ENCODE measurements around the gene PKN2. TPM values are rescaled to one million over a fixed set of nuclear protein-coding genes. Genes with fewer than 3 reads are reported as not detected.

PKN2 gene
- total RNA-seq, 1 donor from 2014 or later: 23.9 TPM

DNA sequence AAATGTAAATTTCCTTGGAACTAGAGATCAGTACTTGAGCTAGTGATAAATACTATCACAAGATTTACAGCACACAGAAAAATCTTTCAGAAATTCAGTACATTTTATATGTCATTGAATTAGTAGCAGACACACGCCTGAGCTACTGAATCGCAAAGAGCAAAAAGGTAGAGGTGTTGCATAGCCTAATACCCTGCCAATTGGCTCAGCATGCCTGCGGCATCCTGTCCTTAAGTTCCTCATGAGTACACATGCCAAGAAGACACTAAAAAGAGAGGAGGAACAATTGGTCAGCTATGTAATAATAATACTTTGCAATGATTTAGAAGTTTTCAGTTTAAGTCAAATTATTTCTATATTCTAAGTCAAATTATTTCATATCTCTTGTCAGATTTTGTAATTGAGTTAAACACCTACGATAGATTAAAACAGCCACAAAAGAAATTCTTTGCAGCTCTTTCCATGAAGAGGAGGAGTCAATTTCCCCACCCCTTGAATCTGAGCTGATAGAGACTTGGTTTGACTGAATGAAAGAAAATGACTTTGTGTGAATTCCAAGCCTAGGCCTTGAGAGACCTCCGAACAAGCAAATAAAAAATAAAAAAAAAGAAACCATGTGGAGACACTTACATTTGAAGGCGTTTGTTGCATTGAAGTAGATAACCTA is 36.2 kb upstream of the PKN2 start:
- no peak for DNase-seq (ENCODE audit: low read depth)
- no peak overlapping the region for H3K4me3 ChIP-seq (ENCODE audit: low read depth, low read length)
- TF ChIP-seq, protein P1, sequence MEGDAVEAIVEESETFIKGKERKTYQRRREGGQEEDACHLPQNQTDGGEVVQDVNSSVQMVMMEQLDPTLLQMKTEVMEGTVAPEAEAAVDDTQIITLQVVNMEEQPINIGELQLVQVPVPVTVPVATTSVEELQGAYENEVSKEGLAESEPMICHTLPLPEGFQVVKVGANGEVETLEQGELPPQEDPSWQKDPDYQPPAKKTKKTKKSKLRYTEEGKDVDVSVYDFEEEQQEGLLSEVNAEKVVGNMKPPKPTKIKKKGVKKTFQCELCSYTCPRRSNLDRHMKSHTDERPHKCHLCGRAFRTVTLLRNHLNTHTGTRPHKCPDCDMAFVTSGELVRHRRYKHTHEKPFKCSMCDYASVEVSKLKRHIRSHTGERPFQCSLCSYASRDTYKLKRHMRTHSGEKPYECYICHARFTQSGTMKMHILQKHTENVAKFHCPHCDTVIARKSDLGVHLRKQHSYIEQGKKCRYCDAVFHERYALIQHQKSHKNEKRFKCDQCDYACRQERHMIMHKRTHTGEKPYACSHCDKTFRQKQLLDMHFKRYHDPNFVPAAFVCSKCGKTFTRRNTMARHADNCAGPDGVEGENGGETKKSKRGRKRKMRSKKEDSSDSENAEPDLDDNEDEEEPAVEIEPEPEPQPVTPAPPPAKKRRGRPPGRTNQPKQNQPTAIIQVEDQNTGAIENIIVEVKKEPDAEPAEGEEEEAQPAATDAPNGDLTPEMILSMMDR (conservative IDR thresholded peaks at IDR 0.05; ENCODE audit: low read depth, low read length): no peak

DNA sequence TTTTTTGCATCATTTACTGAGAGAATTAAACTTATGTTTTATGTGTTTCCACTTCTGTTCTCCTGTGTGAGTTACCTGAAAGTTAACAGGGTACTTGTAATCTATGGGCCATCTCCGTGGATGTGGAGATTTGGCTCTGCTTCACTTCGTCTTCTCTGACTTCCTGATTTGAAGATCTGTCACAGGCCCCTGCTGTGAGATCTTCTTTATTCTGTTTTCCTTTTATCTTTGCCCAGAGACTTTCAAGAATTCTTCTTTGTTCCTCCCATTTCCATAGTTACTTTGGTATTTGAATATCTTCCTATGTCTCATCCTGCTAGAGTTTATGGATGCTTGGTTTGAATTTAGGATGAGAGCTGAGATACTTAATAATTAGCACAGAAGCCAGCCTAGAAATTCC is 35.4 kb upstream of the PKN2 start:
- TF ChIP-seq, protein P1 (conservative IDR thresholded peaks at IDR 0.05; ENCODE audit: low read depth, low read length): no peak
- no peak for DNase-seq (ENCODE audit: low read depth)
- H3K4me3 ChIP-seq (ENCODE audit: low read depth, low read length): no peak overlapping the region

DNA sequence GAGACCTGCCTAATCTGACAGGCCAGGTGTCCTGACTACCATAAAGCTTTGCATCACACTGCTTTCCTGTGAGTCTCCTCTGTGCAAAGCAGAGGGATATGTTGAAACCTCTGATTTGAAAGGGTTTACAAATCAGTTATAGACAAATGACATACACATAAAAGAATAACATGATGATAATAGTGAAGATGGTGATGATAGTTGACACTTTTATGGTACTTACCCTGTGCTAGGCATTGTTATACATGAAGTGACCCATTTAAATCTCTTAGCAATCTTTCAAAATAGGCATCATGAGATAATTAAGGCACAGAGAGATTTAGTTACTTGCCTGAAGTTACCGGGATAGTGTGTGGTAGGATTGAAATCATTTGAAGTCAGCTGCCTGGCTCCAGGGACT is 34.1 kb upstream of the PKN2 start:
- TF ChIP-seq, protein P1 (conservative IDR thresholded peaks at IDR 0.05; ENCODE audit: low read depth, low read length): no peak
- no peak for DNase-seq (ENCODE audit: low read depth)
- H3K4me3 ChIP-seq (ENCODE audit: low read depth, low read length): no peak overlapping the region

DNA sequence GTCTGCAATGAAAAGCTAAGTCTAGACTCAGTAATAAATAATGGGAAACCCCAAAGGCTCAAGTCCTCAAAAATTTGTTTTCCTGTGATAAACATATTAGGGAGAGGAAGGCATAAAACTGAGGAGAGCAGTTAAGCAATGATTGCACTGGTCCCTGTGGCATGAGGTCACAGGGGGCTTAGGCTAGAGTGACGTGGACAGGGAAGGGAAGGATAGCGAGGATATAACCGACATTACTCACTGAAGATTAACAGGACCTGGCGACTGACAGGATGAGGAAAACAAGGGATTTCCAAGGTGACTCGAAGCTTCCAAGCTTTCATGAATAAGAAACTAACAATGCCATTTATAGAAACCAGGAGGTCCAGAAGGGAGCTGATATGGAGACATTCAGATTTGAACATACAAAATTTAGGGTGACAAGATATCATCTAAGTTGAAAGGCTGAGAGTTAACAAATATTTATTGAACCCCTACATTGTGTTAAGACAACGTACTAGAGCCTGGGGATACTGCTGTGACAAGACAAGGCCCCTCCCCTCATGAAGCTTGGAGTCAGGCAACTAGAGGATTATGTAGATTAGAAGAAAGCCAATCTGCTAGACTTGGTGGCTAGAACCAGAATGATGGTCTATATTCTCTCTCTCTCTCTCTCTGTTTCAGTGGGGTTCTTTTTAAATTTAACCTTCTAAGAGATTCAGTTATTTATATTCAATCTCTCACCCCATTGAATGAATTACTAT is 33.2 kb upstream of the PKN2 start:
- TF ChIP-seq, protein P1 (conservative IDR thresholded peaks at IDR 0.05; ENCODE audit: low read depth, low read length): no peak
- H3K4me3 ChIP-seq (ENCODE audit: low read depth, low read length): no peak overlapping the region
- no peak for DNase-seq (ENCODE audit: low read depth)

DNA sequence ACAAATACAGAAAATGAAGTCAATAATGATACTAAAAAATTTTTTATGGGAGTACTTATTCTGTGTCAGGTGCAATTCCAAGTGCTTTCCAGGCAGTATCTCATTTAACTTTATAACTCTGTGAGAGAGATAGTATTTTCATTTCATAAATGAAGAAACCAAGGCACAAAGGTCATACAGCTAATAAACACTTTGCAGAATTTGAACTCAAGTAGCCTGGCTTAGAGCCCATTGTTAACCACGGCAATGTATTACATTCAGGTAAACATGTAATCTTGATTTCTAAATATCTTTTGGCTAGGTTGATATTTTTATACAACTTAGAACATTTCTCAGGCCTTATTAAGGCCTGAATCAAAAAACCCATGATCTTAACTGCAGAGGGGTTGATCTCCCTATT is 28.9 kb upstream of the PKN2 start:
- TF ChIP-seq, protein P1 (conservative IDR thresholded peaks at IDR 0.05; ENCODE audit: low read depth, low read length): no peak
- DNase-seq (ENCODE audit: low read depth): no peak
- no peak overlapping the region for H3K4me3 ChIP-seq (ENCODE audit: low read depth, low read length)

DNA sequence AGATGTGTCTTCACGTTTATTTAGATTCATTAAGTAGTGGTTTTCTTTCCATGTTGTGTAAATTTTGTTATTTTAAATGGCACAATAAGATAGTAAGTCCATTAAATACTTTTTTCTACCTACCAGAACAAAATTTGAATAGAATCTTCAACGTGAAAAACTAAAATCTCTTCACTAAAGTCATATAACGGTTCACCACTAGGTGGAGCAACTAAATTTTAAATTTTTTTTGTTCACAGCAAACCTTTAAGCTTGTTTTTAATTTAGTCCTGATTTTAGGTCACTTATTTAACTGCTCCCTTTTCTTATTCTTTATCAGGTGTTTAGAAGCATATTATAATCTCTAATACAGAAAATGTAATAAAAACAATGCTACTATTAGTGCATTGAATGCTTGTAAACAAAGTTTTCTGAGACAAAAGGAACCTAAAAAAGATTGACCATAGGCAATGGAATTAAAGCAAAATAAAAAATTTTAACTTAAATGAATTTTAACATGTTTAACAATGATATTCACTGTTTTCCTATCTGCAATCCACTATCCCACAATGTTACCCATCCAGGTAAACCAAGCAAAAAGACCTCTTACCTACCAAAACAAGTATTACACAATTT is 28.3 kb upstream of the PKN2 start:
- DNase-seq (ENCODE audit: low read depth): no peak
- TF ChIP-seq, protein P1 (conservative IDR thresholded peaks at IDR 0.05; ENCODE audit: low read depth, low read length): peak; percentile 46
- H3K4me3 ChIP-seq (ENCODE audit: low read depth, low read length): no peak overlapping the region

Data from epithelial cell of proximal tubule (primary cell).